Activated T-cell treated with anti-CD3 and anti-CD28 coated beads for 48 hours (primary cell): ENCODE results near the gene MINDY2.
"Not testable (repeated sequence)": the region's sequence is repeated elsewhere in the genome, so short reads cannot be mapped to it uniquely, and the experiment has no call there.

Source experiments
- DNase-seq: peaks from one replicate; pipeline ENCODE4 v3.0.0-alpha.2; 2020; ENCODE audit warnings: low read depth

Gene MINDY2

DNA sequence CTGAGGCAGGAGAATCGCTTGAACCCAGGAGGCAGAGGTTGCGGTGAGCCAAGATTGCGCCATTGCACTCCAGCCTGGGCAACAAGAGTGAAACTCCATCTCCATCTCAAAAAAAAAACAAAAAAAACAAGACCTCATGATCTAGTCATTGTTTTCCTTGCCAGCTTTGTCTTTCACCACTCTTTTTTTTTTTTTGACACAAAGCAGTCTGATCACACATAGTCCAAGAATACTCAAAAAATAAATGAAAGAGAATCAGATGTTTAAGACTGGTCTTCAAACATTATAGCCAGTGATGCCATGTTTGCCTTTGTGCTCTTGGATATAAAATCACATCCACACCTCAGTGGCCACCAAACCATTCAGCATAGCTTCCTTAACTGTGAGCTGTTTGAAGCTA lies 15.8 kb upstream of the MINDY2 start:
- DNase-seq, result no peak

GRCh38 chr15:58755956-58756355 lies 15.1 kb upstream of the MINDY2 start:
- DNase-seq, result no peak

DNA sequence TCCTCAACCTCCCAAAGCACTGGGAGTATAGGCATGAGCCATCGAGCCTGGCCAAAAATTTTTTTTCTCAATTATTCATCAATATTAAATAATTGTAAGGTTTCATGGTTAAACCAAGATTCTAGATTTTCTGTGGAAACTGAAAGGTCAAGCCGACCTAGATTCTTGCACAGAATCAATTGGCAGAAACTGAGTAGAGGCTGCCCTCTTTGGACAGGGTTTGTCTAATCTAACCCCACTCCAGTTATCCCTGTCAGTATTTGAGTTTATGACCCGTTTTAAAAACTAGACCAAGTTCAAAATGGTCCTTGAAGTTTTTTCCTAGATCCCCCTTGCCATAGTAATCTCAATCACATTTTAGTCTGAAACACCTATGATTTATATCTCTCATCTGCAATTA lies 13.0 kb upstream of the MINDY2 start:
- no peak for DNase-seq

- no peak for DNase-seq
Observed at GRCh38 chr15:58760385-58761009, 10.6 kb upstream of the MINDY2 start.

DNA sequence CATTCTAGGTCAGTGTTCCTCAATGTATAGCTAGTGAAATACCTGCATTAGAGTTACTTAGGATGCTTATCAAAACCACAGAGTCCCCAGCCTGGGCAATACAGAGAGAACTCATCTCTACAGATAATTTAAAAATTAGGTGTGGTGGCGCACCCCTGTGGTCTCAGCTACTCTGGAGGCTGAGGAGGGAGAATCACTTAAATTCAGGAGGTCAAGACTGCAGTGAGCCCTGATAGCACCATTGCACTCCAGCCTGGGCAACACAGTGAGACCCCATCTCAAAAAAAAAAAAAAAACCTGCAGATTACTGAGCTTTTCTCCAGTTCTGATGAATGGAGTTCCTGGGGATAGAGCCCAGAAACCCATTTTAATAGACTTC lies 10.1 kb upstream of the MINDY2 start:
- no peak for DNase-seq

DNA sequence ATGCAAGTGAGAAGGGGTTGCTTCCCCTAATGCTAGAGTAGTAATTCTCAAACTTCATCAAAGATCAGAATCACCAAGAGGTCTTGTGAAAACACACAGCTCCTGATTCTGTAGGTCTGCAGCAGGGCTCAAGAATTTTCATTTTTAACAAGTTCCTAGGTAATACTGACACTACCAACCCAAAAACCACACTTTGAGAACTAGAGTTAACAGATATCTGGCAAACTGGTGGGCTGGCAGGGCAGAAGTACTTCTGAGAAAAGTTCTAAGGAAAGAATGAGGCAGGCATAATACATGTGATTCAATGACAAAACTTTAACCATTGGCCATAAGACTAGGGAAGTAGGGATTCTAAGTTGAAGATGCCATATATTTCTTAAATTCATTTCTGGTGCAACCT lies 8.8 kb upstream of the MINDY2 start:
- DNase-seq, result no peak

DNA sequence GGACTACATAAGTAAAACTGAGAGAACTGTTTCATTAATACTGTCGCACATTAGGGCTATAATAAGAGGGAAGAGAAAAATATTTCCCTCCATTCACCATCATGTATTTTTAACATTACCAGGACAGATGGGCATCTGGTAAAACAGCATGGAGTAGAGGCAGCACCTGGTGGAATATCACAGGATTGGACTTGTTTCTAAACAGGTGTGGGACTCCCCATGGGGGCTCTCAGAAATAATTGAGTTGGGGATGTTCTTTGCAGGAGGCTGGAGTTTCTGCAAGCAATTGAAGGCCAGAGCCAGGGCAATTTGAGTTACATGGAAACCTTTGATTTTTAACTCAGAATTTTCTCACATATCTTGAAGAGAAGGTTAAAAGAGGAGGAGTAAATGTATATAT lies 8.4 kb upstream of the MINDY2 start:
- DNase-seq, result no peak

DNA sequence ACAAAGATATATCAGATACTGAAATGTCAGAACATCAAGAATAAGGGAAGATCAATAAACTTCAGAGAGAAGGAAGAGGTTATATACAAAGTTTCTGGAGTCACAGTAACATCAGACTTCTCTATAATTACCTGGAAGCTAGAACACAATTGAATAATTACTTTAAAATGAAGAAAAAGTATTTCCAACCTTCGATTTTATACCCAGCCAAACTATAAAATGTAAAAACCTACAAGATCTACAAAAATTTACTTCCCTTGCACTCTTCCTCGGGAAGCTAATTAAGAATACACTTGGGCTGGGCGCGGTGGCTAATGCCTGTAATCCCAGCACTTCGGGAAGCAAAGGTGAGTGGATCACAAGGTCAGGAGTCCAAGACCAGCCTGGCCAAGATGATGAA lies 6.6 kb upstream of the MINDY2 start:
- no peak for DNase-seq

DNA sequence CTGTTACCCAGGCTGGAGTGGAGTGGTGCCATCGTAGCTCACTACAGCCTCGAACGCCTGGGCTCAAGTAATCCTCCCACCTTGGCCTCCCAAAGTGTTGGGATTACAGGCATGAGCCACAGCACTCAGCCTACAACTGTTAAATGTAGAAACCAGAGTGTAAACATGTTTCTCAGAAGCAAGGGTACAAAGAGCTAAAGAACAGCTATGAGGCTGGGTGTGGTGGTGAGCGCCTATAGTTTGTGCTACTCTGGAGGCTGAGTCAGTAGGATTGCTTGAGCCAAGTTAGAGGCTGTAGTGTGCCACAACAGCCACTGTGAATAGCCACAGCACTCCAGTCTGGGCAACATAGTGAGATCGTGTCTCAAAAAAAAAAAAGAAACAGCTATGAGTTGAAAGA lies 4.8 kb upstream of the MINDY2 start:
- no peak for DNase-seq

DNA sequence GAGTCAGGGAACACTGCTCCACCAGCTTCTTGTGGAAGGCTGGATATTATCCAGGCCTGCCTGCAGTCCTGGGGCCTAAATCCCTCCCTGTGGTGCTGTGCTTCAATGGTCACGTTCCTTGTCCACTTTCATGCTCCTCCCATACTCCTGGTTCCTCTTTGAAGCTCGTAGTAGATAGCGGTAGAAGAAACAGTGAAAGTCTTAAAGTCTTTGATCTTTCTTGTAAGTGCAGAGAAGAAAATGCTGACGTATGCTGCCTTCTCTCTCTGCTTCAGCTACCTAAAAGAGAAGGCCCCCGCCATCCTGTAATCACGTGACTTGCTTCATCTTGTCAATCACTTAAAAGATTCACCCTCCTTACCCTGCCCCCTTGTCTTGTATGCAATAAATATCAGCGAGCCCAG lies 2.5 kb upstream of the MINDY2 start:
- DNase-seq, result not testable (repeated sequence)

GRCh38 chr15:58770519-58770856 lies 614 bp upstream of the MINDY2 start:
- DNase-seq, result no peak

DNA sequence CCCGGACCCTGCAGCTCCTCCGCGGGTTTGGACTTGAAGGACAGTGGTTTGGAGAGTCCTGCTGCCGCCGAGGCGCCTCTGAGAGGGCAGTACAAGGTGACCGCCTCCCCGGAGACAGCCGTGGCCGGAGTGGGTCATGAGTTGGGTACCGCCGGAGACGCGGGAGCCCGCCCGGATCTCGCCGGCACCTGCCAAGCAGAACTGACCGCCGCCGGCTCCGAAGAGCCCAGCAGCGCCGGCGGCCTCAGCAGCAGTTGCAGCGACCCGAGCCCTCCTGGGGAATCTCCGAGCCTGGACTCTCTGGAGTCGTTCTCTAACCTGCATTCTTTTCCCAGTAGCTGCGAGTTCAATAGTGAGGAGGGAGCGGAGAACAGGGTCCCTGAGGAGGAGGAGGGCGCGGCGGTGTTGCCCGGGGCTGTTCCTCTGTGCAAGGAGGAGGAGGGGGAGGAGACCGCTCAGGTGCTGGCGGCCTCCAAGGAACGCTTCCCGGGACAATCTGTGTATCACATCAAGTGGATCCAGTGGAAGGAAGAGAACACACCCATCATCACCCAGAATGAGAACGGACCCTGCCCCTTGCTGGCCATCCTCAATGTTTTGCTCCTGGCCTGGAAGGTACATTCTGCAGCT lies 634 bp downstream of the MINDY2 start:
- DNase-seq, result peak; percentile 17

DNA sequence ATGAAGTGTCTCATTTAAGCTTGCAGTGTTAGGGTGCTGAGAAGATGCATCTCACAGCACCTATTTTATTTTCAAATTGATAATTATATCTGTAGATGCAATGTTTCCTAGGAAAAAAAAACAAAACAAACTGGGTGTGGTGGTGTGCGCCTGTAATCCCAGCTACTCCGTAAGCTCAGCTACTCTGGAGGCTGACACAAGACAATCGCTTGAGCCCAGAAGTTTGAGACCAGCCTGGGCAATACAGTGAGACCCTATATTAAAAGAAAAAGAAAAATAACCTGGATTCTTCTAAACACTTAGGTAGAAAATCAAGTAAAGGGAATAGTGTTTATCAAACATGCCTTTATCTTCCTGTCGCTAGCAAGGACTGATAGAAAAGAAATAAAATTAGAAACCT lies 1.9 kb downstream of the MINDY2 start:
- no peak for DNase-seq

GRCh38 chr15:58775402-58775801 lies 4.3 kb downstream of the MINDY2 start:
- DNase-seq, result no peak

GRCh38 chr15:58777107-58777506 lies 6.0 kb downstream of the MINDY2 start:
- no peak for DNase-seq

DNA sequence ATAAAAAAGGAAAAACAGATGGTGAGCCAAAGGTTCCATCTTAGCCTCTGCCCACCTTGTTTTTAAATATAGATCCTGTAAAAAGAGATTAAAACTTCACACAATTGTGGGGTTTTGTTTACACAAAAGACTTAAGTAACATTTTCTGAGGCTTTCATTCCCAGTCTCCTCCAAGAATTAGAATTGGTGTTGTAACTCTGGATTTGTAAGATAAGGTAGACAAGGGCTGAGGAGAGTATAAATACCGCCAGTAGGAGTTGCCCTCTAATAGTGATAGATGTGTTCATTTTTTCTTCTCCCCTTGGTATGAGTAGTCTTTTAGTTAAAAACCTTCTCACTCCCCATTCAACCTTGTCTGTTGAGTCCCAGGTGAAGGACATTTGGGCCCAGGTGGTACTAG lies 8.5 kb downstream of the MINDY2 start:
- no peak for DNase-seq

DNA sequence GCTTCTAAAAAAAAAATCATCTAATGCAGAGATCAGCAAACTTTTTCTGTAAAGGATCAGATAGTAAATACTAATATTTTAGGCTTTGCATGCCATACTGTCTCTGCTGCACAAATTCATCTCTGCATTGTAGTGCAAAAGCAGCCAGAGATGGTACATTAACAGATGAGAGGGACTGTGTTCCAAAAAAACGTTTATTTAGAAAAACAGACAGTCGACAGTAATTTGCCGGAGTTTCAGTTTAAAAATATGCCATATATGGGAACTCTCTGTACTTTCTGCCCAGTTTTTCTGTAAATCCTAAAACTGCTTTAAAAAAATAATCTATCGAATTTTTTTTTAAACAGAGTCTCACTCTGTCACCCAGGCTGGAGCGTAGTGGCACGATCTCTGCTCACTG lies 14.3 kb downstream of the MINDY2 start:
- DNase-seq, result no peak

DNA sequence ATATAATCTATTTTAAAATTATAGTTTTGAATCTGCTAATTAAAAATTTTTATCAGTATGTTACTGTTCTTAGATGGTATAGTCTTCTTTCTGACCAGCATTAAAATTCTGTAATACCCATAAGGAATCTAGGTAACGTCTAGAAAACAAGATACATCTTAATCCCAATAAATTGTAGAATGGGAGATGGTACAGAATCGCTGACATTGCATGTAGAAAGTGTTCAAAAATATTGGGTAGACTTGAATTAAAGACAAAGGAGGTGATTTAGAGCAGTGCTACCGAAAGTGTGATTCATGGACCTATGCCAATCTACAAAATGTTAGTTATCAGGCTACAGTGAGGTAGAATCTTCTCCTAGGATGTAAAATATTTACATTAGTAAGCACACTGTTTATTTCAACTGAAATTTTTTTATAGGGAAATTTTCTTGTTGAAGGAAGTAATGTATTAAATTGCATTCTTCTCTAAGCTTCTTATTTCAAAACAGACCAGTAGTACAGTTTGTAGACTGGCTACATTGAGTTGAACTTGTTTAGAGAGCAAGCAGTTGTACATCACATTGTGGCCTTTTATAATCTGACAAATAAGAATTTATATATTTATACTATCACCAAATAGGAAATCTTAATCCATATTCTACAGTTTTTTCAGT lies 17.1 kb downstream of the MINDY2 start:
- no peak for DNase-seq

- no peak for DNase-seq
Observed at GRCh38 chr15:58793862-58794261, 22.8 kb downstream of the MINDY2 start.

- DNase-seq, result no peak
Observed at GRCh38 chr15:58795825-58796224, 24.7 kb downstream of the MINDY2 start.

DNA sequence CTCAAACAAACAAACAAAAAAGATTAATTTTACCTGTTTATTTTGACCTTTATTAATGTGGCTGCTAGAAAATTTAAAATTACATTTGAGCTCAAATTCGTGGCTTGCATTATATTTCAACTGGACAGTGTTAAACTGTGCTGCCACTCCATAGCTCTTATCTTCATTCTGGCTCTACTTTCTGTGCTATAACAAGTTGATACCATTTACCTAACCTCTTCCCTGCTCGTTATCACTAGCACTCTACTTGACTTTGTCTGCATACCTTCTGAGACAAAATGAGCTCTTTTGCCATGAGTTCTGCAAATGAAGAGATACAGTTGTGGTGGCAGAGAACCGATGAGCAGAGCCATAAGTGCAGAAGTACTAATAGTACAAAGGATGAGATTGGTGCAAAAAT lies 26.4 kb downstream of the MINDY2 start:
- no peak for DNase-seq

- DNase-seq, result no peak
Observed at GRCh38 chr15:58805095-58805494, 34.0 kb downstream of the MINDY2 start.

DNA sequence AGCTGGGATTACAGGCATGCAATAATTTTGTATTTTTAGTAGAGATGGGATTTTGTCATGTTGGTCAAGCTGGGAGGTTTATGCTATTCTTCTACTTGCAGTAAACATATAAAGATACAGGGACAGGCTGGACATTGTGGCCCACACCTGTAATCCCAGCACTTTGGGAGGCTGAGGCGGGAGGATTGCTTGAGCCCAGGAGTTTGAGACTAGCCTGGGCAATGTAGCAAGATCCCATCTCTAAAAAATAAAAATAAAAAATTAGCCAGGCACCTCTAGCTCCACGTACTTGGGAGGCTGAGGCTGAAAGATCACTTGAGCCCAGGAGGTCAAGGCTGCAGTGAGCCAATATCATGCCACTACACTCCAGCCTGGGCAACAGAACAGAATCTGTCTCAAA lies 52.2 kb downstream of the MINDY2 start:
- not testable (repeated sequence) for DNase-seq

DNA sequence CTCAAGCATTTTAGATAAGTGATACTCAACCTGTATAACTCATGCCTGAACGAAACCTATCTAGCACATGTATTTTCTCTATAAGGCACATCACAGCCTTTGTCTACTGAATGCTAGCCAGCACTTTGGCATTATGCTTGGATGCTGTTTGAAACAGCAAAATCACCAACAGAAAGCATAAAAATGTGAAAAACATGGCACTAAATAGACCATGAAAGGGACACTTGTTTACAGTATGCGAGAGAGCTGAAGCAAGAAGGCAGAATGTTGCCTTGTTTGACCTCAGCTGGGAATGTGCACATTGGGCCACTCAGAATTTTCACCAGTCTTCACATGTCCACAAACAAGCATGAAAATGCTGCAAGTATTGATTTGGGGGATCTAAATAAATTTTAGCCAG lies 59.5 kb downstream of the MINDY2 start:
- no peak for DNase-seq
